GM23338 (cell line): ENCODE data around the gene ANKRD44. TPM values are rescaled to one million over a fixed set of nuclear protein-coding genes. Genes with fewer than 3 reads are reported as not detected.
A peak's percentile ranks its signal among the peaks of the same experiment; 100 is the strongest.

Experiments used
- ATAC-seq: fragments of 200-7000 bp; cut with Tn5 transposase; 3 replicates; pipeline ENCODE4 v1.9.1; 2020
- DNase-seq: peaks from one replicate; pipeline ENCODE4 v3.0.0-alpha.2; 2015; ENCODE audit warnings: low spot score
- H2AFZ ChIP-seq: fragments of 200-600 bp; sonication (generic); 2 replicates; pipeline ENCODE4 v1.8.0; 2016; ENCODE audit warnings: antibody characterized with exemption, mild to moderate bottlenecking, moderate library complexity
- H3F3A ChIP-seq: fragments of 200-600 bp; sonication (generic); replicated peaks from 2 replicates; pipeline ENCODE4 v1.8.0; 2017; ENCODE audit warnings: antibody characterized with exemption, mixed run types, low read depth
- H3K27ac ChIP-seq: fragments of 200-600 bp; sonication (generic); 2 replicates; pipeline ENCODE4 v1.6.1; 2016; ENCODE audit warnings: low read depth
- H3K27me3 ChIP-seq: fragments of 200-600 bp; sonication (generic); 2 replicates; pipeline ENCODE4 v1.8.0; 2016; ENCODE audit warnings: mild to moderate bottlenecking, mixed run types, moderate library complexity; ENCODE audit not compliant: insufficient read depth
- H3K36me3 ChIP-seq: fragments of 200-600 bp; sonication (generic); 2 replicates; pipeline ENCODE4 v1.8.0; 2016; ENCODE audit warnings: mild to moderate bottlenecking; ENCODE audit not compliant: insufficient read depth
- H3K4me1 ChIP-seq: fragments of 200-600 bp; sonication (generic); 2 replicates; pipeline ENCODE4 v1.8.0; 2016; ENCODE audit warnings: mild to moderate bottlenecking, moderate library complexity; ENCODE audit not compliant: insufficient read depth
- H3K4me2 ChIP-seq: fragments of 200-600 bp; sonication (generic); 2 replicates; pipeline ENCODE4 v1.7.1; 2017; ENCODE audit warnings: mixed run types
- H3K4me3 ChIP-seq: fragments of 200-600 bp; sonication (generic); 2 replicates; pipeline ENCODE4 v1.6.1; 2016; ENCODE audit warnings: mixed run types
- H3K79me2 ChIP-seq: fragments of 200-600 bp; sonication (generic); replicated peaks from 2 replicates; pipeline ENCODE4 v1.8.0; 2017; ENCODE audit warnings: mild to moderate bottlenecking; ENCODE audit not compliant: insufficient read depth
- H3K9me2 ChIP-seq: fragments of 200-600 bp; sonication (generic); 2 replicates; pipeline ENCODE4 v1.8.0; 2017; ENCODE audit not compliant: insufficient read depth
- H4K20me1 ChIP-seq: fragments of 200-600 bp; sonication (generic); replicated peaks from 2 replicates; pipeline ENCODE4 v1.8.0; 2017; ENCODE audit warnings: mild to moderate bottlenecking; ENCODE audit not compliant: insufficient read depth
- H3K27ac Mint-ChIP-seq: 2 replicates; pipeline ENCODE4 v1.8.0; 2020; ENCODE audit warnings: inconsistent platforms, mild to moderate bottlenecking, moderate library complexity, mixed read lengths
- H3K27me3 Mint-ChIP-seq: 3 replicates; pipeline ENCODE4 v1.8.0; 2022; ENCODE audit warnings: low read depth, mild to moderate bottlenecking, moderate library complexity, mixed read lengths, inconsistent platforms; ENCODE audit not compliant: insufficient read depth, poor library complexity
- H3K36me3 Mint-ChIP-seq: 3 replicates; pipeline ENCODE4 v1.8.0; 2021; ENCODE audit warnings: low read depth, mild to moderate bottlenecking, inconsistent platforms, moderate library complexity, mixed read lengths
- H3K4me1 Mint-ChIP-seq: 3 replicates; pipeline ENCODE4 v1.8.0; 2020; ENCODE audit warnings: mild to moderate bottlenecking, inconsistent platforms, mixed read lengths
- H3K4me3 Mint-ChIP-seq: 3 replicates; pipeline ENCODE4 v1.8.0; 2021; ENCODE audit warnings: moderate library complexity, mild to moderate bottlenecking, inconsistent platforms, mixed read lengths
- H3K9me3 Mint-ChIP-seq: 3 replicates; pipeline ENCODE4 v1.8.0; 2020; ENCODE audit warnings: moderate library complexity, mild to moderate bottlenecking, inconsistent platforms, mixed read lengths
- CREB1 ChIP-seq: fragments of 250-450 bp; sonication (Bioruptor Pico); IDR thresholded peaks from 2 replicates; pipeline ENCODE4 v1.5.0; 2020; ENCODE audit warnings: low read depth, mild to moderate bottlenecking, moderate library complexity
- JUNB ChIP-seq: IDR thresholded peaks from one replicate; pipeline ENCODE4 v1.6.1; 2016; ENCODE audit warnings: antibody characterized with exemption; ENCODE audit not compliant: unreplicated experiment
- ZNF331 ChIP-seq: fragments of 250-450 bp; sonication (Bioruptor Pico); IDR thresholded peaks from 2 replicates; pipeline ENCODE4 v1.5.0; 2020; ENCODE audit warnings: low read depth, mild to moderate bottlenecking, moderate library complexity
- ZNF462 ChIP-seq: fragments of 250-450 bp; sonication (Bioruptor Pico); IDR thresholded peaks from 2 replicates; pipeline ENCODE4 v1.5.0; 2020; ENCODE audit warnings: mild to moderate bottlenecking, moderate library complexity
- polyA plus RNA-seq: library from polyadenylated mRNA; unstranded; fragments of >200 nt; fragmentation: Nextera tagmentation; extraction: Ambion mirVana; gene quantifications from 2 replicates; pipeline ENCODE4 v1.2.1, GENCODE V29; 2016
- total RNA-seq: library from RNA; depleted of rRNA; stranded (reverse); fragments of >200 nt; shearing (Covaris generic); gene quantifications from 2 replicates; pipeline ENCODE4 v1.2.3, GENCODE V29; 2014

ANKRD44 gene
- total and polyA plus RNA-seq, 2 experiments from 2014 or later = 0.44 to 0.56 TPM

- TF ChIP-seq ZNF462 (CRISPR knock-in tag) = no peak
- TF ChIP-seq JUNB = no peak
Measured at GRCh38 chr2:197239434-197239833, 71.1 kb downstream of the ANKRD44 start (continued).

GRCh38 chr2:197238043-197238365 is 72.6 kb downstream of the ANKRD44 start:
- ATAC-seq (no peak), DNase-seq (no peak)
- Histone ChIP-seq H4K20me1 (no peaks in the 10 kb centered on the region), H3K4me2 (no peak overlapping the region), H3K27ac (no peak overlapping the region), H3K9me2 (no peaks in the 10 kb centered on the region), H3K36me3 (no peaks in the 10 kb centered on the region), H3F3A (no peaks in the 10 kb centered on the region), H3K4me1 (no peaks in the 10 kb centered on the region), H3K4me3 (no peak overlapping the region), H3K79me2 (no peaks in the 10 kb centered on the region), H3K27me3 (no peaks in the 10 kb centered on the region), H2AFZ (0 out of 2 replicates have a peak overlapping the region, but pooled peaks have one; percentile 12)
- Mint-ChIP-seq H3K27me3 (peaks cover 3% of the 10 kb centered on the region), H3K4me3 (no peak overlapping the region), H3K36me3 (no peaks in the 10 kb centered on the region), H3K4me1 (peaks cover 6% of the 10 kb centered on the region; the same call in 1 of the 3 replicates), H3K27ac (no peak overlapping the region), H3K9me3 (no peaks in the 10 kb centered on the region)
- TF ChIP-seq CREB1 (CRISPR knock-in tag) (no peak), ZNF331 (CRISPR knock-in tag) (no peak), JUNB (no peak)
